Upper lobe of left lung (tissue), 4 donors: ENCODE data around the gene SLC25A23.

ENCODE experiments used
- EP300 ChIP-seq, 4 donors: sonication (generic); formaldehyde crosslinking; IDR thresholded peaks; one replicate each; pipeline ENCODE4 v1.5.1; 2017; ENCODE audit warnings: antibody characterized with exemption in 4 of 4, control low read depth in 2 of 4
- TF ChIP-seq, protein P1 (sequence below), 6 experiments: fragments of 450-650 bp in 4 of 6; fragments of 200-600 bp in 2 of 6; sonication (generic) in 2 of 6; IDR thresholded peaks; one replicate each; pipeline ENCODE4 v1.5.1; 2016 to 2019; ENCODE audit warnings: antibody characterized with exemption in 6 of 6

GRCh38 chr19:6431891-6432290 is 27.7 kb downstream of the SLC25A23 start:
- TF ChIP-seq, protein P1, sequence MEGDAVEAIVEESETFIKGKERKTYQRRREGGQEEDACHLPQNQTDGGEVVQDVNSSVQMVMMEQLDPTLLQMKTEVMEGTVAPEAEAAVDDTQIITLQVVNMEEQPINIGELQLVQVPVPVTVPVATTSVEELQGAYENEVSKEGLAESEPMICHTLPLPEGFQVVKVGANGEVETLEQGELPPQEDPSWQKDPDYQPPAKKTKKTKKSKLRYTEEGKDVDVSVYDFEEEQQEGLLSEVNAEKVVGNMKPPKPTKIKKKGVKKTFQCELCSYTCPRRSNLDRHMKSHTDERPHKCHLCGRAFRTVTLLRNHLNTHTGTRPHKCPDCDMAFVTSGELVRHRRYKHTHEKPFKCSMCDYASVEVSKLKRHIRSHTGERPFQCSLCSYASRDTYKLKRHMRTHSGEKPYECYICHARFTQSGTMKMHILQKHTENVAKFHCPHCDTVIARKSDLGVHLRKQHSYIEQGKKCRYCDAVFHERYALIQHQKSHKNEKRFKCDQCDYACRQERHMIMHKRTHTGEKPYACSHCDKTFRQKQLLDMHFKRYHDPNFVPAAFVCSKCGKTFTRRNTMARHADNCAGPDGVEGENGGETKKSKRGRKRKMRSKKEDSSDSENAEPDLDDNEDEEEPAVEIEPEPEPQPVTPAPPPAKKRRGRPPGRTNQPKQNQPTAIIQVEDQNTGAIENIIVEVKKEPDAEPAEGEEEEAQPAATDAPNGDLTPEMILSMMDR (IDR thresholded peaks at IDR 0.05), result no peak
- no peak for TF ChIP-seq EP300 (IDR thresholded peaks at IDR 0.05)
